ENCODE data around the gene ENTPD3. TPM values are rescaled to one million over a fixed set of nuclear protein-coding genes. Genes with fewer than 3 reads are reported as not detected.

ENTPD3 gene
- total and polyA plus RNA-seq, 9 donors = 0.46 to 5.6 (median 1.3) TPM

GRCh38 chr3:40451551-40451950, 64.6 kb downstream of the ENTPD3 start:
- H3K4me1 ChIP-seq (ENCODE audit: insufficient read depth) = peaks cover 5% of the 10 kb centered on the region
- no peaks in the 10 kb centered on the region for H3K27me3 ChIP-seq
- DNase-seq = no peak
- H3K27ac ChIP-seq = no peak overlapping the region
- H3K4me3 ChIP-seq = no peak overlapping the region
- intact Hi-C loops (cut with DNase I) = loop anchor here in 2 of 4 donors (10.0 kb wide), 2 partner anchors 127 to 137 kb away; no protein-coding TSS in a partner anchor
- H3K9me3 ChIP-seq = no peaks in the 10 kb centered on the region
- TF ChIP-seq EP300 (IDR thresholded peaks at IDR 0.05) = no peak
- TF ChIP-seq POLR2A (IDR thresholded peaks at IDR 0.05) = no peak
- no peak for TF ChIP-seq CTCF (IDR thresholded peaks at IDR 0.05)
- H3K36me3 ChIP-seq = no peaks in the 10 kb centered on the region

- WGBS, 3 donors = 77 to 88% (median 85%) methylated on average over 1 of the region's 1 CpG
- Histone ChIP-seq H3K27ac (peak overlapping the region in 1 of 2 donors; percentile 88), H3K27me3 (no peaks in the 10 kb centered on the region), H3K4me3 (no peak overlapping the region), H3K4me1 (ENCODE audit: insufficient read depth) (peaks cover 5% of the 10 kb centered on the region), H3K9me3 (no peaks in the 10 kb centered on the region), H3K36me3 (no peaks in the 10 kb centered on the region)
- intact Hi-C loops (cut with DNase I) = loop anchor here in 2 of 4 donors (10.0 kb wide), 2 partner anchors 127 to 137 kb away; no protein-coding TSS in a partner anchor
- TF ChIP-seq CTCF (IDR thresholded peaks at IDR 0.05) (no peak), EP300 (IDR thresholded peaks at IDR 0.05) (no peak)
- DNase-seq = no peak
Measured at GRCh38 chr3:40452057-40452456, 65.1 kb downstream of the ENTPD3 start.

- Histone ChIP-seq H3K9me3 (no peaks in the 10 kb centered on the region), H3K36me3 (no peaks in the 10 kb centered on the region), H3K27me3 (no peaks in the 10 kb centered on the region), H3K27ac (peak overlapping the region; percentile 82 to 88), H3K4me3 (peak overlapping the region; percentile 61), H3K4me1 (ENCODE audit: insufficient read depth) (peaks cover 5% of the 10 kb centered on the region)
- TF ChIP-seq CTCF (IDR thresholded peaks at IDR 0.05) (no peak), POLR2A (IDR thresholded peaks at IDR 0.05) (no peak), EP300 (IDR thresholded peaks at IDR 0.05) (no peak)
- WGBS, 3 donors = 0 to 2% (median 0%) methylated on average over 7 of the region's 7 CpGs
- DNase-seq = no peak
- intact Hi-C loops (cut with DNase I) = loop anchor here in 2 of 4 donors (10.0 kb wide), 2 partner anchors 128 to 138 kb away; no protein-coding TSS in a partner anchor
Measured at GRCh38 chr3:40452562-40452875, 65.5 kb downstream of the ENTPD3 start.

- Histone ChIP-seq H3K27ac (peak overlapping the region; percentile 82 to 88), H3K36me3 (no peaks in the 10 kb centered on the region), H3K9me3 (no peaks in the 10 kb centered on the region), H3K27me3 (no peaks in the 10 kb centered on the region), H3K4me1 (ENCODE audit: insufficient read depth) (peaks cover 9% of the 10 kb centered on the region), H3K4me3 (peak overlapping the region; percentile 61)
- no peak for TF ChIP-seq CTCF (IDR thresholded peaks at IDR 0.05)
- TF ChIP-seq EP300 (IDR thresholded peaks at IDR 0.05) = peak; percentile 10
- TF ChIP-seq POLR2A (IDR thresholded peaks at IDR 0.05) = peak; percentile 36
- intact Hi-C loops (cut with DNase I) = loop anchor here in 2 of 4 donors (10.0 kb wide), 2 partner anchors 128 to 138 kb away; no protein-coding TSS in a partner anchor
- peak; percentile 95 to 97 (median 96) for DNase-seq
- 0% methylated on average over 32 to 41 of the region's 41 CpGs for WGBS, 3 donors
Measured at GRCh38 chr3:40452876-40453730, 66.1 kb downstream of the ENTPD3 start.
